Glomerular visceral epithelial cell (primary cell): ENCODE results near the gene ROS1.
A peak's percentile ranks its signal among the peaks of the same experiment; 100 is the strongest.
"Not testable (repeated sequence)": the region's sequence is repeated elsewhere in the genome, so short reads cannot be mapped to it uniquely, and the experiment has no call there.

Experiments
- DNase-seq: peaks from one replicate; pipeline ENCODE4 v3.0.0-alpha.2; 2016; ENCODE audit errors: extremely low spot score

ROS1 gene

GRCh38 chr6:117425431-117426153 is at the start of gene ROS1:
Gene ROS1, minus strand, starts transcription at chr6:117425942. Its CDS starts 286 bp downstream, at chr6:117425656.
- no peak for DNase-seq

- DNase-seq = no peak
These were observed 47.7 kb upstream of the ROS1 start for GRCh38 chr6:117473401-117473800.

- DNase-seq = no peak
These were observed 46.9 kb upstream of the ROS1 start for GRCh38 chr6:117472667-117473066.

GRCh38 chr6:117469791-117470190 is 44.0 kb upstream of the ROS1 start:
- no peak for DNase-seq

- DNase-seq = no peak
These were observed 43.6 kb upstream of the ROS1 start for GRCh38 chr6:117469356-117469755.

GRCh38 chr6:117468527-117468926 is 42.8 kb upstream of the ROS1 start:
- not testable (repeated sequence) for DNase-seq

- no peak for DNase-seq
These were observed 42.1 kb upstream of the ROS1 start for GRCh38 chr6:117467876-117468275.

- DNase-seq = no peak
These were observed 39.9 kb upstream of the ROS1 start for GRCh38 chr6:117465691-117466090.

- DNase-seq = no peak
These were observed 39.0 kb upstream of the ROS1 start for GRCh38 chr6:117464700-117465099.

GRCh38 chr6:117463762-117464665 is 38.3 kb upstream of the ROS1 start:
- DNase-seq = peak; percentile 75

- no peak for DNase-seq
These were observed 33.6 kb upstream of the ROS1 start for GRCh38 chr6:117459204-117459944.

- no peak for DNase-seq
These were observed 31.3 kb upstream of the ROS1 start for GRCh38 chr6:117456998-117457397.

- no peak for DNase-seq
These were observed 30.5 kb upstream of the ROS1 start for GRCh38 chr6:117456250-117456649.

GRCh38 chr6:117451671-117452070 is 25.9 kb upstream of the ROS1 start:
- DNase-seq = no peak

- DNase-seq = peak; percentile 82
These were observed 24.1 kb upstream of the ROS1 start for GRCh38 chr6:117449549-117450439.

GRCh38 chr6:117448732-117449485 is 23.2 kb upstream of the ROS1 start:
- DNase-seq = peak; percentile 95

- peak; percentile 26 for DNase-seq
These were observed 22.3 kb upstream of the ROS1 start for GRCh38 chr6:117448011-117448410.

- peak; percentile 13 for DNase-seq
These were observed 21.1 kb upstream of the ROS1 start for GRCh38 chr6:117446861-117447260.

GRCh38 chr6:117444600-117444999 is 18.9 kb upstream of the ROS1 start:
- DNase-seq = no peak

GRCh38 chr6:117442313-117442712 is 16.6 kb upstream of the ROS1 start:
- DNase-seq = not testable (repeated sequence)
